Measurements from ENCODE around the gene FBXW10B. TPM values are rescaled to one million over a fixed set of nuclear protein-coding genes. Genes with fewer than 3 reads are reported as not detected.
"Not testable (repeated sequence)": the region's sequence is repeated elsewhere in the genome, so short reads cannot be mapped to it uniquely, and the experiment has no call there.

Gene FBXW10B, protein sequence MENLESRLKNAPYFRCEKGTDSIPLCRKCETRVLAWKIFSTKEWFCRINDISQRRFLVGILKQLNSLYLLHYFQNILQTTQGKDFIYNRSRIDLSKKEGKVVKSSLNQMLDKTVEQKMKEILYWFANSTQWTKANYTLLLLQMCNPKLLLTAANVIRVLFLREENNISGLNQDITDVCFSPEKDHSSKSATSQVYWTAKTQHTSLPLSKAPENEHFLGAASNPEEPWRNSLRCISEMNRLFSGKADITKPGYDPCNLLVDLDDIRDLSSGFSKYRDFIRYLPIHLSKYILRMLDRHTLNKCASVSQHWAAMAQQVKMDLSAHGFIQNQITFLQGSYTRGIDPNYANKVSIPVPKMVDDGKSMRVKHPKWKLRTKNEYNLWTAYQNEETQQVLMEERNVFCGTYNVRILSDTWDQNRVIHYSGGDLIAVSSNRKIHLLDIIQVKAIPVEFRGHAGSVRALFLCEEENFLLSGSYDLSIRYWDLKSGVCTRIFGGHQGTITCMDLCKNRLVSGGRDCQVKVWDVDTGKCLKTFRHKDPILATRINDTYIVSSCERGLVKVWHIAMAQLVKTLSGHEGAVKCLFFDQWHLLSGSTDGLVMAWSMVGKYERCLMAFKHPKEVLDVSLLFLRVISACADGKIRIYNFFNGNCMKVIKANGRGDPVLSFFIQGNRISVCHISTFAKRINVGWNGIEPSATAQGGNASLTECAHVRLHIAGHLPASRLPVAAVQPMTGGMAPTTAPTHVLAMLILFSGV
- total RNA-seq (2021; ENCODE audit: unreplicated experiment), result 0.54 TPM
- 0.67 TPM for polyA plus RNA-seq (2012; ENCODE audit: insufficient read length)
- Bru-seq, nascent RNA, result percentile 27 among the genes with signal in this experiment
- percentile 23 among the genes with signal in this experiment for BruChase-seq, experiment 1, labeled RNA remaining after a 2-hour chase
- percentile 29 among the genes with signal in this experiment for BruChase-seq, experiment 2, labeled RNA remaining after a 6-hour chase
- long read RNA-seq, partial matches to known transcripts, result 1 of 1 reads
- long read RNA-seq, other reads (novel, unspliced or antisense), result 0 of 1 reads

DNA sequence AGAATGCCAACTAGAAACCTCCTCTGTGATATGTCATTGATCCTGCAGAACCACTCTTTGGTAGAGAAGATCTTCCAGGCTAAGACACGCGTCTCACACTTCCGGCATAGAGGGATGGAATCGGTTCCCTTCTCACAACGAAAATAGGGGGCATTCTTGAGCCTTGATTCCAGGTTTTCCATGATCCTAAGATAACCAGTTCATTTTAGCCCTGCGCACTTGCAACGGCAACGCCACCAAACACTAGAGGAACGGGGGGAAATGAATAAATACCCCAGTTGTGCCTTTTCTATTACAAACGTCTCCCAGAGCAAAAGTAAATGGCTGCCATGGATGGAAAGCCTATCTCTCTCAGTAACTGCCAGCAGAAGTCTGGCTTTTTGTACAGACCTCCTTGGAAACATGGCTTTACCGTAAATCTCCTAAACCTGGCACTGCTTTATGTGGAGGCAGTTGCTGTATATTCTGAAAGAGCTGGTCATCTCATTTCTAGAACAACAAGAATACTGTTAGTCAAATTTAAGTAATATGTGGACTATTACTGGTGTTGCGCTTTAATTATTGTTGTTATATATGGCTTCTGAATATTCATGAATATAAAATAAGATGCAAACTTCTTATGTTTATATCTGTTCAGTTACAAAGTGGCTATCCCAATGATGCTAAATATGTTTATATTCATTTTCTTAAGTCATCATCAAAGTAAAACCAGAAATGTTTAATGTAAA lies at the start of gene FBXW10B:
Gene FBXW10B (minus strand): TSS at position 374 of the 728 bp plus-strand sequence. CDS start 192 bp downstream, at position 182.
- H3K36me3 ChIP-seq (ENCODE audit: control insufficient read depth, insufficient read depth, low read length); BruUV-seq (replicated peaks); H3K9me3 ChIP-seq (ENCODE audit: control insufficient read depth, insufficient read depth, low read depth, low read length); H3K4me1 ChIP-seq (ENCODE audit: control insufficient read depth, insufficient read depth, low read length); H3K27ac ChIP-seq (ENCODE audit: low read length); CTCF ChIA-PET; H3K4me3 ChIP-seq (ENCODE audit: low read depth in 2 of 2, low read length in 2 of 2); H3K27me3 ChIP-seq (ENCODE audit: control insufficient read depth, insufficient read depth, low read length); ATAC-seq; in situ Hi-C loops (cut with HindIII; ENCODE audit: low pct_unique_long_range_greater_than_20kb, low sequenced_read_pairs); intact Hi-C loops (cut with micrococcal nuclease; ENCODE audit: unreplicated experiment); DNase-seq (ENCODE audit: low read depth, low spot score); POLR2A ChIA-PET: not testable (repeated sequence)

DNA sequence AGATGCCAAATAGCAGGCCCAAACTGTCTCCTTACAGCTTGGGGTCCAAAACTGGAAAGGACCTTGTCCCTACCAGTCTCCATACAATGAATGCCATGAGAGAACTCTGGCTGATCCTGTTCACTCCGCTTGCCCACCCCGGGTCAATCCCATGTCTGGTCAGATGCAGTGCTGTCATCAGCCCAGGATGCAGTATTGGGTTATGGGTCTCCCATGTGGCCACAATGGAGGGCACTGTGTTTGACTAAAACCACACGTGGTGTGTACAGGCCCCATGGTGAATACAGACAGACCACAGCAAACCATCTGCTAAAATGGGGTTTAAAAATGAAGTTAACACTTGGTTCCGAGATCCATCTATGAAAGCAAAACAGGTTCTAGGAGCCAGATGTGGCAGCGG lies 44.2 kb upstream of the FBXW10B start:
- H3K9me3 ChIP-seq (ENCODE audit: control insufficient read depth, insufficient read depth, low read depth, low read length), result no peaks in the 10 kb centered on the region
- intact Hi-C loops (cut with micrococcal nuclease; ENCODE audit: unreplicated experiment), result no loop called here
- in situ Hi-C loops (cut with HindIII; ENCODE audit: low pct_unique_long_range_greater_than_20kb, low sequenced_read_pairs), result no loop called here
- no TSS peak for BruUV-seq (replicated peaks)
- TF ChIP-seq POLR2AphosphoS5 (IDR thresholded peaks at IDR 0.05; ENCODE audit: low read depth, low read length), result no peak
- no peak for TF ChIP-seq TCF7L2 (IDR thresholded peaks at IDR 0.05; ENCODE audit: low read depth, low read length)
- TF ChIP-seq, protein P1, sequence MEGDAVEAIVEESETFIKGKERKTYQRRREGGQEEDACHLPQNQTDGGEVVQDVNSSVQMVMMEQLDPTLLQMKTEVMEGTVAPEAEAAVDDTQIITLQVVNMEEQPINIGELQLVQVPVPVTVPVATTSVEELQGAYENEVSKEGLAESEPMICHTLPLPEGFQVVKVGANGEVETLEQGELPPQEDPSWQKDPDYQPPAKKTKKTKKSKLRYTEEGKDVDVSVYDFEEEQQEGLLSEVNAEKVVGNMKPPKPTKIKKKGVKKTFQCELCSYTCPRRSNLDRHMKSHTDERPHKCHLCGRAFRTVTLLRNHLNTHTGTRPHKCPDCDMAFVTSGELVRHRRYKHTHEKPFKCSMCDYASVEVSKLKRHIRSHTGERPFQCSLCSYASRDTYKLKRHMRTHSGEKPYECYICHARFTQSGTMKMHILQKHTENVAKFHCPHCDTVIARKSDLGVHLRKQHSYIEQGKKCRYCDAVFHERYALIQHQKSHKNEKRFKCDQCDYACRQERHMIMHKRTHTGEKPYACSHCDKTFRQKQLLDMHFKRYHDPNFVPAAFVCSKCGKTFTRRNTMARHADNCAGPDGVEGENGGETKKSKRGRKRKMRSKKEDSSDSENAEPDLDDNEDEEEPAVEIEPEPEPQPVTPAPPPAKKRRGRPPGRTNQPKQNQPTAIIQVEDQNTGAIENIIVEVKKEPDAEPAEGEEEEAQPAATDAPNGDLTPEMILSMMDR (IDR thresholded peaks at IDR 0.05), result no peak
- TF ChIP-seq, protein P2, sequence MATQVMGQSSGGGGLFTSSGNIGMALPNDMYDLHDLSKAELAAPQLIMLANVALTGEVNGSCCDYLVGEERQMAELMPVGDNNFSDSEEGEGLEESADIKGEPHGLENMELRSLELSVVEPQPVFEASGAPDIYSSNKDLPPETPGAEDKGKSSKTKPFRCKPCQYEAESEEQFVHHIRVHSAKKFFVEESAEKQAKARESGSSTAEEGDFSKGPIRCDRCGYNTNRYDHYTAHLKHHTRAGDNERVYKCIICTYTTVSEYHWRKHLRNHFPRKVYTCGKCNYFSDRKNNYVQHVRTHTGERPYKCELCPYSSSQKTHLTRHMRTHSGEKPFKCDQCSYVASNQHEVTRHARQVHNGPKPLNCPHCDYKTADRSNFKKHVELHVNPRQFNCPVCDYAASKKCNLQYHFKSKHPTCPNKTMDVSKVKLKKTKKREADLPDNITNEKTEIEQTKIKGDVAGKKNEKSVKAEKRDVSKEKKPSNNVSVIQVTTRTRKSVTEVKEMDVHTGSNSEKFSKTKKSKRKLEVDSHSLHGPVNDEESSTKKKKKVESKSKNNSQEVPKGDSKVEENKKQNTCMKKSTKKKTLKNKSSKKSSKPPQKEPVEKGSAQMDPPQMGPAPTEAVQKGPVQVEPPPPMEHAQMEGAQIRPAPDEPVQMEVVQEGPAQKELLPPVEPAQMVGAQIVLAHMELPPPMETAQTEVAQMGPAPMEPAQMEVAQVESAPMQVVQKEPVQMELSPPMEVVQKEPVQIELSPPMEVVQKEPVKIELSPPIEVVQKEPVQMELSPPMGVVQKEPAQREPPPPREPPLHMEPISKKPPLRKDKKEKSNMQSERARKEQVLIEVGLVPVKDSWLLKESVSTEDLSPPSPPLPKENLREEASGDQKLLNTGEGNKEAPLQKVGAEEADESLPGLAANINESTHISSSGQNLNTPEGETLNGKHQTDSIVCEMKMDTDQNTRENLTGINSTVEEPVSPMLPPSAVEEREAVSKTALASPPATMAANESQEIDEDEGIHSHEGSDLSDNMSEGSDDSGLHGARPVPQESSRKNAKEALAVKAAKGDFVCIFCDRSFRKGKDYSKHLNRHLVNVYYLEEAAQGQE (IDR thresholded peaks at IDR 0.05; ENCODE audit: insufficient read depth in 1 of 2, low read depth in 2 of 2, low read length in 1 of 2), result no peak
- TF ChIP-seq SIN3A (IDR thresholded peaks at IDR 0.05; ENCODE audit: borderline replicate concordance, insufficient read depth, low read depth, low read length), result no peak
- DNase-seq (ENCODE audit: low read depth, low spot score), result no peak
- no peak for ATAC-seq
- CTCF ChIA-PET, result no interaction called here
- no peak overlapping the region for H3K27ac ChIP-seq (ENCODE audit: low read length)
- peaks cover 2% of the 10 kb centered on the region; the same call in 1 of the 2 replicates for H3K36me3 ChIP-seq (ENCODE audit: control insufficient read depth, insufficient read depth, low read length)
- no peaks in the 10 kb centered on the region for H3K4me1 ChIP-seq (ENCODE audit: control insufficient read depth, insufficient read depth, low read length)
- no peak overlapping the region for H3K4me3 ChIP-seq (ENCODE audit: low read depth in 2 of 2, low read length in 2 of 2)
- POLR2A ChIA-PET, result no interaction called here
- H3K27me3 ChIP-seq (ENCODE audit: control insufficient read depth, insufficient read depth, low read length), result no peaks in the 10 kb centered on the region

All from Panc1 (cell line).